PC-3 (cell line): Measurements from ENCODE around the gene TBX1. TPM values are rescaled to one million over a fixed set of nuclear protein-coding genes. Genes with fewer than 3 reads are reported as not detected.

ENCODE experiments used
- ATAC-seq: fragments of 200-7000 bp; cut with Tn5 transposase; 2 replicates; pipeline ENCODE4 v1.9.1; 2020; ENCODE audit warnings: mild to moderate bottlenecking, moderate library complexity
- BruUV-seq: library from RNA; stranded (reverse); fragments of 400-500 nt; replicated peaks from 2 replicates; lab custom pipeline; 2021; lab: Mats Ljungman, UMichigan
- CTCF ChIA-PET: fragments of 300-600 bp; sonication (Branson Sonifier 250); formaldehyde crosslinking; loops from one replicate; lab custom pipeline; 2022; ENCODE audit warnings: antibody characterized with exemption; lab: Charles Lee
- POLR2A ChIA-PET: fragments of 300-600 bp; sonication (Branson Sonifier 250); formaldehyde crosslinking; loops from one replicate; lab custom pipeline; 2022; ENCODE audit warnings: antibody characterized with exemption; ENCODE audit not compliant: unreplicated experiment; lab: Charles Lee
- DNase-seq: peaks from one replicate; pipeline ENCODE4 v3.0.0-alpha.2; 2015
- H2AFZ ChIP-seq: fragments of 300-600 bp; sonication (generic); 2 replicates; pipeline ENCODE4 v1.6.0; 2016; ENCODE audit warnings: antibody characterized with exemption, low read length
- H3F3A ChIP-seq: fragments of 300-600 bp; sonication (generic); one replicate; pipeline ENCODE4 v1.6.0; 2017; ENCODE audit warnings: antibody characterized with exemption, low read length, control low read depth, mild to moderate bottlenecking; ENCODE audit not compliant: unreplicated experiment
- H3K27ac ChIP-seq: fragments of 300-600 bp; sonication (generic); 2 replicates; pipeline ENCODE4 v1.5.1; 2016; ENCODE audit warnings: mild to moderate bottlenecking, low read length
- H3K27me3 ChIP-seq: fragments of 300-600 bp; sonication (generic); 2 replicates; pipeline ENCODE4 v1.6.1; 2016; ENCODE audit warnings: low read length, mixed read lengths
- H3K36me3 ChIP-seq: fragments of 300-600 bp; sonication (generic); 2 replicates; pipeline ENCODE4 v1.6.1; 2016; ENCODE audit warnings: low read depth, mixed run types, low read length, mixed read lengths
- H3K4me1 ChIP-seq: fragments of 300-600 bp; sonication (generic); 2 replicates; pipeline ENCODE4 v1.5.1; 2016; ENCODE audit warnings: low read length; ENCODE audit not compliant: insufficient read depth
- H3K4me2 ChIP-seq: fragments of 300-600 bp; sonication (generic); 2 replicates; pipeline ENCODE4 v1.6.0; 2016; ENCODE audit warnings: low read length
- H3K4me3 ChIP-seq: fragments of 300-600 bp; sonication (generic); 2 replicates; pipeline ENCODE4 v1.5.1; 2016; ENCODE audit warnings: mild to moderate bottlenecking, low read length, mixed read lengths
- H3K79me2 ChIP-seq: fragments of 300-600 bp; sonication (generic); 2 replicates; pipeline ENCODE4 v1.6.1; 2017; ENCODE audit warnings: low read length, mixed read lengths
- H3K9ac ChIP-seq: fragments of 300-600 bp; sonication (generic); 2 replicates; pipeline ENCODE4 v1.6.0; 2016; ENCODE audit warnings: mild to moderate bottlenecking, low read length
- H3K9me2 ChIP-seq: fragments of 300-600 bp; sonication (generic); replicated peaks from 2 replicates; pipeline ENCODE4 v1.6.1; 2016; ENCODE audit warnings: mixed run types, low read length, mixed read lengths
- H3K9me3 ChIP-seq: fragments of 300-600 bp; sonication (generic); 2 replicates; pipeline ENCODE4 v1.6.1; 2016; ENCODE audit warnings: low read length, mixed read lengths
- H4K20me1 ChIP-seq: fragments of 300-600 bp; sonication (generic); 2 replicates; pipeline ENCODE4 v1.6.1; 2016; ENCODE audit warnings: low read length, mixed read lengths
- EZH2 ChIP-seq: fragments of 300-600 bp; sonication (generic); IDR thresholded peaks from one replicate; pipeline ENCODE4 v1.6.1; 2017; ENCODE audit warnings: antibody characterized with exemption, mild to moderate bottlenecking, low read length; ENCODE audit not compliant: unreplicated experiment
- EZH2phosphoT487 ChIP-seq: fragments of 300-600 bp; sonication (generic); IDR thresholded peaks from 2 replicates; pipeline ENCODE4 v1.6.1; 2018; ENCODE audit warnings: mild to moderate bottlenecking, antibody characterized with exemption, low read length, borderline replicate concordance
- intact Hi-C: fragments of 100-400 bp; cut with micrococcal nuclease; formaldehyde crosslinking; loops from 2 replicates; pipeline ENCODE4 v1.9.0; 2023
- total RNA-seq: library from RNA; depleted of rRNA; stranded (reverse); fragments of >200 nt; gene quantifications from 2 replicates; pipeline ENCODE4 v1.2.3, GENCODE V29; 2014
- TF ChIP-seq, protein P1 (sequence below): fragments of 300-600 bp; sonication (generic); conservative IDR thresholded peaks from 2 replicates; pipeline ENCODE4 v1.5.1; 2017; ENCODE audit warnings: antibody characterized with exemption, low read depth, mild to moderate bottlenecking, low read length

Gene TBX1
- total RNA-seq, 1 experiment from 2014 or later, result 18.6 TPM

DNA sequence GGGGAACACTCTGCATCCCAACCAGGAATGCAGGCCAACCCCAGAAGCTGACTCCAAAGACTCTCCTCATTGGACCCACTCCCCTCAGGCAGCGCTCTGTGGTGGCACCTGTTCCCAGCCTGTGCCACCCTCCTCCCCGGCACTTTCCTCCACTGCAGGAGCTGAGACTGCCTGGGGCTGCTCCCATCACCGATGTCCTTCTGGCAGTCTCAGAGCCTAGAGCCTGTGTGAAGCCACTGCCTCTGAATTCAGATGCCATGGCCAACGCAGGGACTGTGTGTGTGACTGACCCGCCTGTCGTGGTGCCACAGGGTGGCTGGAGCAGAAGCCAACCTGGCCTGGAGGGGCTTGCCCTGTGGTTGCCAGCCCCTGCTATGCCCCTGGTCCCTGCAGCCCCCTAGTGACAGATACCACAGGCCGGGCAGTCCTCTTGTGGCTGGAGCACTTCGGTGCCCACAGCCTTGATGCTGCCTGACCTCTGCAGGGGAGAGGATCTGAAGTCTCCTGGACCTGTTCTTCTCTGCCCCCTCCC lies 43.2 kb downstream of the TBX1 start:
- POLR2A ChIA-PET, result no interaction called here
- no TSS peak for BruUV-seq

DNA sequence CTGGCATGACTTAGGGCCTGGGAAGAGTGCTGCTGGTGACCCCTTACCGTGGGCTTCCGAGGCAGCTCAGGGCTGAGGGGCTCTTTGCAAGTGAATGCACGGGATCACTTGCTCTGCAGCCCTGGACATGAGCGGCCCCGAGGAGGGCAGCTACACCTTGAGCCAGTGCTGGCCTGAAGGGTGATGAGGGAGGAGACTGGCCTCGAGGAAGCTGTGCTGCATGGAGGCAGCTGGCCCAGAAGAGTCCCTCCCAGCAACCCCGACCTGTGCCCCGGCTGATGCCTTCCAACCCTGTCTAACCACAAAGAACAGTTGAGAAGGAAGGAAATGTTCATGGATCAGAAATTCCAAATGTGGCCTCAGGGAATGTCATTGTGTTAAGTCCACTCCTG lies 45.2 kb downstream of the TBX1 start:
- Histone ChIP-seq H4K20me1 (no peaks in the 10 kb centered on the region), H3K36me3 (no peaks in the 10 kb centered on the region), H3K79me2 (no peaks in the 10 kb centered on the region), H3K4me2 (peak overlapping the region; percentile 80), H3K4me3 (no peak overlapping the region), H2AFZ (peak overlapping the region; percentile 60; the same call in 1 of the 2 replicates), H3K9me3 (no peaks in the 10 kb centered on the region), H3F3A (peaks cover 3% of the 10 kb centered on the region), H3K9me2 (no peaks in the 10 kb centered on the region), H3K9ac (peak overlapping the region; percentile 48), H3K4me1 (peaks cover 20% of the 10 kb centered on the region), H3K27ac (peak overlapping the region; percentile 94), H3K27me3 (no peaks in the 10 kb centered on the region)
- intact Hi-C loops, result no loop called here
- ATAC-seq (peak; percentile 45), DNase-seq (peak; percentile 62)
- ChIA-PET POLR2A (interaction anchor here (1.0 kb wide), 1 partner anchor 43 kb away, joined by 3 read pairs; no protein-coding TSS in a partner anchor), CTCF (no interaction called here)
- TF ChIP-seq EZH2phosphoT487, result no peak
- no peak for TF ChIP-seq EZH2
- TF ChIP-seq, protein P1, sequence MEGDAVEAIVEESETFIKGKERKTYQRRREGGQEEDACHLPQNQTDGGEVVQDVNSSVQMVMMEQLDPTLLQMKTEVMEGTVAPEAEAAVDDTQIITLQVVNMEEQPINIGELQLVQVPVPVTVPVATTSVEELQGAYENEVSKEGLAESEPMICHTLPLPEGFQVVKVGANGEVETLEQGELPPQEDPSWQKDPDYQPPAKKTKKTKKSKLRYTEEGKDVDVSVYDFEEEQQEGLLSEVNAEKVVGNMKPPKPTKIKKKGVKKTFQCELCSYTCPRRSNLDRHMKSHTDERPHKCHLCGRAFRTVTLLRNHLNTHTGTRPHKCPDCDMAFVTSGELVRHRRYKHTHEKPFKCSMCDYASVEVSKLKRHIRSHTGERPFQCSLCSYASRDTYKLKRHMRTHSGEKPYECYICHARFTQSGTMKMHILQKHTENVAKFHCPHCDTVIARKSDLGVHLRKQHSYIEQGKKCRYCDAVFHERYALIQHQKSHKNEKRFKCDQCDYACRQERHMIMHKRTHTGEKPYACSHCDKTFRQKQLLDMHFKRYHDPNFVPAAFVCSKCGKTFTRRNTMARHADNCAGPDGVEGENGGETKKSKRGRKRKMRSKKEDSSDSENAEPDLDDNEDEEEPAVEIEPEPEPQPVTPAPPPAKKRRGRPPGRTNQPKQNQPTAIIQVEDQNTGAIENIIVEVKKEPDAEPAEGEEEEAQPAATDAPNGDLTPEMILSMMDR, result no peak
- BruUV-seq, result no TSS peak

More for the DNA sequence above, 43.2 kb downstream of the TBX1 start:
- intact Hi-C loops, result no loop called here
- Histone ChIP-seq H3K4me2 (no peak overlapping the region), H4K20me1 (no peaks in the 10 kb centered on the region), H3K4me1 (peaks cover 20% of the 10 kb centered on the region), H3K27me3 (no peaks in the 10 kb centered on the region), H2AFZ (no peak overlapping the region), H3K27ac (no peak overlapping the region), H3K79me2 (no peaks in the 10 kb centered on the region), H3K36me3 (no peaks in the 10 kb centered on the region), H3K4me3 (no peak overlapping the region), H3K9me3 (no peaks in the 10 kb centered on the region), H3K9me2 (no peaks in the 10 kb centered on the region), H3F3A (peaks cover 3% of the 10 kb centered on the region), H3K9ac (no peak overlapping the region)
- no peak for TF ChIP-seq EZH2phosphoT487
- TF ChIP-seq, protein P1, result no peak
- TF ChIP-seq EZH2, result no peak
- no peak for DNase-seq
- ATAC-seq, result no peak
- CTCF ChIA-PET, result no interaction called here
